ENCODE measurements around the gene BCL2. TPM values are rescaled to one million over a fixed set of nuclear protein-coding genes. Genes with fewer than 3 reads are reported as not detected.
"Not testable (repeated sequence)": the region's sequence is repeated elsewhere in the genome, so short reads cannot be mapped to it uniquely, and the experiment has no call there.

BCL2 gene
- polyA plus RNA-seq, 3 donors, result 23.1 to 27.3 (median 26.8) TPM

GRCh38 chr18:63247926-63248325 lies 71.6 kb downstream of the BCL2 start:
- no peak for DNase-seq (ENCODE audit: extremely low read depth in 1 of 11, low read depth in 9 of 11, low spot score in 4 of 11)

GRCh38 chr18:63247506-63247905 lies 72.1 kb downstream of the BCL2 start:
- no peak for DNase-seq (ENCODE audit: extremely low read depth in 1 of 11, low read depth in 9 of 11, low spot score in 4 of 11)

- no peak for DNase-seq (ENCODE audit: extremely low read depth in 1 of 11, low read depth in 9 of 11, low spot score in 4 of 11)
These were observed 74.0 kb downstream of the BCL2 start for GRCh38 chr18:63245600-63245999.

- no peak for DNase-seq (ENCODE audit: extremely low read depth in 1 of 11, low read depth in 9 of 11, low spot score in 4 of 11)
These were observed 75.0 kb downstream of the BCL2 start for GRCh38 chr18:63244607-63245006.

- DNase-seq (ENCODE audit: extremely low read depth in 1 of 11, low read depth in 9 of 11, low spot score in 4 of 11), result no peak
These were observed 77.8 kb downstream of the BCL2 start for GRCh38 chr18:63241760-63242159.

GRCh38 chr18:63241317-63241712 lies 78.3 kb downstream of the BCL2 start:
- no peak for DNase-seq (ENCODE audit: extremely low read depth in 1 of 11, low read depth in 9 of 11, low spot score in 4 of 11)

GRCh38 chr18:63240531-63241316 lies 78.8 kb downstream of the BCL2 start:
- no peak for DNase-seq (ENCODE audit: extremely low read depth in 1 of 11, low read depth in 9 of 11, low spot score in 4 of 11)

GRCh38 chr18:63238693-63239075 lies 80.9 kb downstream of the BCL2 start:
- DNase-seq (ENCODE audit: extremely low read depth in 1 of 11, low read depth in 9 of 11, low spot score in 4 of 11), result peak in 1 of 11 donors; percentile 18

GRCh38 chr18:63237881-63238692 lies 81.5 kb downstream of the BCL2 start:
- DNase-seq (ENCODE audit: extremely low read depth in 1 of 11, low read depth in 9 of 11, low spot score in 4 of 11), result peak; percentile 52 to 89 (median 77)

GRCh38 chr18:63236921-63237846 lies 82.4 kb downstream of the BCL2 start:
- no peak for DNase-seq (ENCODE audit: extremely low read depth in 1 of 11, low read depth in 9 of 11, low spot score in 4 of 11)

- DNase-seq (ENCODE audit: extremely low read depth in 1 of 11, low read depth in 9 of 11, low spot score in 4 of 11), result no peak
These were observed 83.2 kb downstream of the BCL2 start for GRCh38 chr18:63236406-63236805.

- not testable (repeated sequence) for DNase-seq (ENCODE audit: extremely low read depth in 1 of 11, low read depth in 9 of 11, low spot score in 4 of 11)
These were observed 83.6 kb downstream of the BCL2 start for GRCh38 chr18:63235920-63236319.

- DNase-seq (ENCODE audit: extremely low read depth in 1 of 11, low read depth in 9 of 11, low spot score in 4 of 11), result no peak
These were observed 84.7 kb downstream of the BCL2 start for GRCh38 chr18:63234841-63235240.

GRCh38 chr18:63234432-63234831 lies 85.1 kb downstream of the BCL2 start:
- no peak for DNase-seq (ENCODE audit: extremely low read depth in 1 of 11, low read depth in 9 of 11, low spot score in 4 of 11)

GRCh38 chr18:63233334-63233733 lies 86.2 kb downstream of the BCL2 start:
- no peak for DNase-seq (ENCODE audit: extremely low read depth in 1 of 11, low read depth in 9 of 11, low spot score in 4 of 11)

- DNase-seq (ENCODE audit: extremely low read depth in 1 of 11, low read depth in 9 of 11, low spot score in 4 of 11), result no peak
These were observed 86.7 kb downstream of the BCL2 start for GRCh38 chr18:63232826-63233225.

- no peak for DNase-seq (ENCODE audit: extremely low read depth in 1 of 11, low read depth in 9 of 11, low spot score in 4 of 11)
These were observed 89.6 kb downstream of the BCL2 start for GRCh38 chr18:63229971-63230370.

GRCh38 chr18:63225434-63225833 lies 94.1 kb downstream of the BCL2 start:
- DNase-seq (ENCODE audit: extremely low read depth in 1 of 11, low read depth in 9 of 11, low spot score in 4 of 11), result no peak

GRCh38 chr18:63224630-63225029 lies 94.9 kb downstream of the BCL2 start:
- no peak for DNase-seq (ENCODE audit: extremely low read depth in 1 of 11, low read depth in 9 of 11, low spot score in 4 of 11)
